GM18520 (cell line): Measurements from ENCODE around the gene TMED9.

Experiments used
- ATAC-seq: cut with Tn5 transposase; IDR thresholded peaks from one replicate; pipeline ENCODE4 v1.9.1; 2021; ENCODE audit not compliant: unreplicated experiment

TMED9 gene

DNA sequence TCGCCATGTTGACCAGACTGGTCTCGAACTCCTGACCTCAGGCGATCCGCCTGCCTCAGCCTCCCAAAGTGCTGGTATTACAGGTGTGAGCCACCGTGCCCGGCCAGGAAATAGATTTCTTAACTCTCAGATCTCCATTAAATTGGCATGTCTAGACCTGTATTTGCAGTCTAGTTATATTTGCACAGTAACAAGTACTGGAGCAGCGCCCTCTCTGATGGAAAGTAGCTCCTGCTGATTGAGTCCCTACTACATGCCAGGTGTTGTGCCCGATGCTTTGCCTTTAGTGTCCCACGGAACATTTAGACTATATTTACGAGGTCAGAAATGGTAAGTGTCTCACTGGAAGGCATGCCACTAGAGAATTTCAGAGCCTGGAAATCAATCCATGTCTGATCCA, 15.8 kb upstream of the TMED9 start:
- ATAC-seq = no peak

DNA sequence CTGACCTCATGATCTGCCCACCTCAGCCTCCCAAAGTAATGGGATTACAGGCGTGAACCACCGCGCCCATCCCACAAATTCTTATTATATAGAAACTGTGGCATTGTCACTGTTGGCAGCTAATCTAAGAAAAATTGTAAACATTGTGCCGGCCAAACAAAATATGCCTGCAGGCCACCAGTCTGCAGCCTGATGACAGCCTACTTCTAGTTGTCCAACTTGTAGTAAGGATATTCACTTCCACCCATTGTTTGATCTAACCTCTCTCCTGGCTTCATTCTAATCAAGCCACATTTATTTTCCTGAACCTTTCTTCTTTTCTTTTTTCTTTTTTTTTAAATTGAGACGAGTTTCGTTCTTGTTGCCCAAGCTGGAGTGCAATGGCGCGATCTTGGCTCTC, 13.7 kb upstream of the TMED9 start:
- no peak for ATAC-seq

DNA sequence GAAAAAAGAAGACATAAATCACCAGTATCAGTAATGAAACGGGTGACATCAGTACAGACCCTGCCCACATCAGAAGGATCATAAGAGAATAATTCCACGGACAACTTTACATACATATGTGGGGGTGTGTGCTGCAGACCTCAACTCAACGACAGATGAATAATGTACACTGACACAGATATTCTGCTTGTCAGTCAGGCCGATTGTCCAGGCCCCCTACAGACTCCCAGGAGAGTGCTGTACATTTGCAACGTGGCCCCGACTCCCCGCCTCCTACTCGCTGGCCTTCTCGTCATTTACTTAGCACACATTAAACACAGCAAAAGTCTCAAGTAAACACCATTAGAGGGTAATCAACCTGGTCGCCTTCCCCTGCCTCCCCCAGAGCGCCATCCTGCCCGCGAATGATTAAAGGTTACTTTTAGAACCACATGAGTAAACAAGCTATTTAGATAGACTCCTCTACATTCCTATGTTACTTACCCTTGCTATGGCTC, 3.5 kb upstream of the TMED9 start:
- no peak for ATAC-seq

DNA sequence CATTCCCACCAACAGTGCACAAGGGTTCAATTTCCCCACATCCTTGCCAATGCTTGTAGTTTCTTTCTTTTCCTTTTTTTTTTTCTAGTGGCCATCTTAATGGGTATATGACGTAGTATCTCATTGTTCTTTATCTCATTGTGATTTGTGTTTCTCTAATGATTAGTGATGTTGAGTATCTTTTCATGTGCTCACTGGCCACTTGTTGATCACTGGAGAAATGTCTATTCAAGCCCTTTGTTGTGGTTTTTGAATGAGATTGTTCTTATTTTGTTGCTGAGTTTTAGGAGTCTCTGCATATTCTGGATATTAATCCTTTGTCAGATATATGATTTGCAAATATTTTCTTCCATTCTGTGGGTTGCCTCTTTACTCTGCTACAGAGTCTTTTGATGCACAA, 1.6 kb upstream of the TMED9 start:
- ATAC-seq = no peak

DNA sequence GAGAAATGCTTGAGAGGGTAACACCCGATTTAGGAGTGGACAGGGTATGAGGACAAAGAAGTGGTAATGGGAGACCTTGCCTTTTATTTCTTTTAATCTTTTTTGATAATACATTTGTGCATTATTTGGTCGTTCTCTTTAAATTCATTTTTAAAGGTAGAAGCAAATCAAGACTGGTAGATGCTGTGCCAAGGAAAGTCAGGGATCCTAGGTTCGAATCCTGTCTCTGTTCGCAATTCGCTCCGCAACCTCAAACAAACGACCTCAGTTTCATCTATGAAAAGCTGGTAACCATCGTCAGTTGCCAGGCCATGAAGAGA, 353 bp upstream of the TMED9 start:
- no peak for ATAC-seq

DNA sequence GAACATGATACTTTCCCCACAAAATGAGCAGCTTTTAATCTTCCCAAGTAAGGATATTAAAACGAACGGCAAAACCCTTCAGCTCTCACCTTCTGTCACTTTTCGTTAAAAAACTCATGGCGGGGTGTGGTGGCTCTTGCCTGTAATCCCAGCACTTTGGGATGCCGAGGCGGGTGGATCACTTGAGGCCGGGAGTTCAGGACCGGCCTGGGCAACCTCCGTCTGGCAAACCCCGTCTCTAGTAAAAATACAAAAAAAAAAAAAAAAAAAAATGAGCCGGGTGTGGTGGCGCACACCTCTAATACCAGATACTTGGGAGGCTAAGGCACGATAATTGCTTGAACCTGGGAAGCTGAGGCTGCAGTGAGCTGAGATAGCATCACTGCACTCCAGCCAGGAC, 902 bp downstream of the TMED9 start:
- ATAC-seq = no peak

DNA sequence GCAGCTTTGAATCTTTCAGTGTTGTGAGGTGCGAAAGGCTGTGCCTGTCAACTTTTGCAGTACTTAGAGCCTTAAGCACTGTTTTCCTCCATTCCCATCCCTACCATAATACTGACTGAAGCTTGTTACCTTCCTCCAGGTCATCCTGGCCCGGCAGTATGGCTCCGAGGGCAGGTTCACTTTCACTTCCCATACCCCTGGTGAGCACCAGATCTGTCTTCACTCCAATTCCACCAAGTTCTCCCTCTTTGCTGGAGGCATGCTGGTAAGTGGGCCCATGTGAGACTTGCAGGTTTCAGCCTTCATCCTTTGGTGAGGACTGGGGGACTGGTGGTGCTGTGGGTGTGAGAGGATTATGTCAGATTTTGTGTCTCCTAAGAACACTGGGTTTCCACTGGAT, 1.5 kb downstream of the TMED9 start:
- no peak for ATAC-seq

DNA sequence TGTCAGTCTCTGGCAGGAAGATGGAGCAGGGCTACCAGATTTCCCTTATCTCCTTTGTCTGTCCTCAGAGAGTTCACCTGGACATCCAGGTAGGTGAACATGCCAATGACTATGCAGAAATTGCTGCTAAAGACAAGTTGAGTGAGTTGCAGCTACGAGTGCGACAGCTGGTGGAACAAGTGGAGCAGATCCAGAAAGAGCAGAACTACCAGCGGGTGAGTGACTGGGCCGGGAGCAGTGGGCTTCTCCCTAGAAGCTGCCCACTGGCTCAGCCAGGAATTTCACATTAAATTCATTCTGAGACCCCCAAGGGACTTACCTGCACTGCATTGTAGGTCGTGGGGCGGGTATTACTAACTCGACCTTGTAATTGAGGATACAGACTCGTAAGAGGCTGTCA, 2.1 kb downstream of the TMED9 start:
- no peak for ATAC-seq

DNA sequence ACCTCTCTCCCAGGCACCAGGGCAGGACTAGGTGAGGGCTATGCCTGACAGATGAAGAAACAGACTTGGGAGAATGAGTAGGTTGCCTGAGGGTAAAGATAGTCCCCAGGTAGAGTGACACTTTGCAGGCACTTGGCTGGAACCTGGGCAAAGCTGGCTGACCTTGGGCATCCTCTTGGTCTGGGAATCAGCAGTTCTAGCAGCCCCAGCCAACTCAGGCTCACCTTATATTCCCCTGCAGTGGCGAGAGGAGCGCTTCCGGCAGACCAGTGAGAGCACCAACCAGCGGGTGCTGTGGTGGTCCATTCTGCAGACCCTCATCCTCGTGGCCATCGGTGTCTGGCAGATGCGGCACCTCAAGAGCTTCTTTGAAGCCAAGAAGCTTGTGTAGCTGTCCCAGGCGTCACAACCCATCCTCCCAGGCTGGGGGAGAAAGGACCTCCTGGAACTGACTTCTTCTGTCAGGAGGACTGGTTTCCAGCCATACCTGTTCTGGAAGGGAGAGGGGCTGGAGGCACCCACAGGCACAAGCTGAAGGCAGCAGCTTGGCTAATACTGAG, 3.1 kb downstream of the TMED9 start:
- ATAC-seq = no peak

DNA sequence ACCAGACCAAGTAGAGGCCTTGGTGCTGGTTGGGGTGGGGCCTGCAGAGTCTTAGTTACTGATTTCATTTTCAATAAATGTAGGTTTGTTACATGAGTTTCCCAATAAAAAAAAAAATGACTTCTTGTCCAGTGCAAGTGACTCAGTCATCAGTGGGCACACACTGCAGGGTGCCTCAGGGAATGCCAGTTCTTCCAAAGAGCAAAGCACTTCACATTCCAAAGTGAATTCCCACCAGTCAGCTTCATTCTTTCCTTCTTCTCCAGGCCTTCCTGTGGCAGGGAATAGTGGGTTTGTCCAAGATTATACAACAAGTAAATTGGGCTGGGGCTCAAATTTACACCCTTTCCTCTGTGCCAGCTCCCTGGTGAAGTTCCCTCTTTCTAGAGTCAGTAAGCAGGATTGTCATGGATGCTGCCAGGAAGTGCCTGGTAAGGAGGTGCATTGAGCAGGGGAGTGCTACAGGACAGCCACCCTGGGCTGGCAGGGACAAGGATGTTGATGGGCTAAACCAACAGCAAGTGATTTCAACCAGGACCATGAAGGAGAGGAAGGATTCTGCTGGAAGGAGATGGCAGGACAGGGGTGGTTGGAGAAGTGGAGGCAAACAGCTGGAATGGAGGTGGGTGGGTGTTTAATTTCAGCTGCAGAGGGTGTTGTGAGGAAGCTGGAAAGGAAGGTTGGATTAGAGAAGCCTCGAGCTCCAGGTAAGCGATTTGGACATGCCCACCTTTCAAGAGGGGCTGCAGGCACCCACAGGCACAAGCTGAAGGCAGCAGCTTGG, 4.2 kb downstream of the TMED9 start:
- ATAC-seq = no peak

DNA sequence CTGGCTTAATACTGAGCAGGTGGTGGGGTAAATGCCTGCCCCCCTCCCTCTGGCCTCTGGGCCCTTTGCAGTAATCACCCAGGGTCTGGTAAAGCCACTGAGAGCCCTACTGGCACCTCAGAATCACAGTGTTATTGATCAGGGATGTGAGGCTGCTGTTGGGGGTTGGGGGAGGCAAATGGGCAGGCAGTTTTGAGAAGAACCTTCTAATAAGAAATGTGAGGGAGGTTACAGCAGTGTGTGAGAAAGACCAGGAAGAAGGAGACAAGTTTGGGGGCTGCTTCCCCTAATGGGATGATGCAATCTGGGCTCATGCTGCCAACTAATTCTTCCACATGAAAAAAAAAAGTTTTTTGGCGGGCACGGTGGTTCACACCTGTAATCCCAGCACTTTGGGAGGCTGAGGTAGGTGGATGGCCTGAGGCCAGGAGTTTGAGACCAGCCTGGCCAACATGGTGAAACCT, 4.8 kb downstream of the TMED9 start:
- ATAC-seq = no peak

DNA sequence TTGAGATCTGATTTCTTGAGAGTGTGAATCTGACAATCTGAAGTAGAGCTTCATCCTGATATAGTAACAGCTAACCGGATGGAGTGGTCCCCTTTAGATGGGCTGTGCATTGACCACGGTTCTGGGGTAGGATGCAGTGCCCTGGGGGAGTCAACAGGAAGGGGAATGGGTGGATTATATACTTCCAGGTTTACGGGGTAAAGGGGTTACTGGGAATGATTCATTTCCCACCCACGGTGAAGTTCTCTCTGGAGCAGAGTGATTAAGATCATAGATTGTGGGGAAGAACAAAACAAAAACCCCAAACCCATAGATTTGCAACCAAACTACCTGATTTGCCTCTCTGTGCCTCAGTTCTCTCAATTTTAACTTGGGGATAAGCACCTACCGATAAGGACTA, 6.5 kb downstream of the TMED9 start:
- ATAC-seq = no peak

DNA sequence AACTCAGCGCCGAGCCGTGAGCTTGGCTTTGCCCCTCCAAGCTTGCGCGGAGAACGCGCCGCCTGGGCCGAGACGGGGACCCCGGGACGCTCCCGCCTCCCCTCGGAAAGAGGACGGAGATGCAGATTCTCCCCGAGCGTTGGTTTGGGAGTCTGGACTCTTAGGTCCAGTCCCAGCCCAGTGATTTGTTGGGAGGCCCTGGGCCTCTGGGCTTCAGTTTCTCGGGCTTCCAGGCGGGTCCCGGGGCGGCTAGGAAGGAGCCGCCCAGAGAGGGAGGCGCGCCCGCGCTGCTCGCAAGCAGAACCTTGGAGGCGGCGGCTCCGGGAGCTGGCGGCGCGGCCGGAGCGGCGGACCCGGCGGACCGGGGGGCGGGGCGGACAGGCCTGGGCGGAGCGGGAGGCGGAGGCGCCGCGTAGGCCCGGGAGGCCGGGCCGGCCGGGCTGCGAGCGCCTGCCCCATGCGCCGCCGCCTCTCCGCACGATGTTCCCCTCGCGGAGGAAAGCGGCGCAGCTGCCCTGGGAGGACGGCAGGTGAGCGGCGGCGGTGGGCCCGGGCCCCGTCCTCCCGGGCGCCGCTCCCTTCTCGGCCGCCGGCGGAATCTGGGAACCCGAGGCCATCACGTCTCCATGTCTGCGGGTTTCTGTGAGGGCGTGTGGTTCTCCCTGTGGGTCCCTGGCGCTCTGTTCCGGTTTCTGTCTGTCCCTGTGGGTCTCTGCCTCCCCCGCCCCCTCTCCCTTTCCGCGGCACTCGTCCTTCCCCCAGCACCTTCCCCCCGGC, 7.9 kb downstream of the TMED9 start, which contains the start of gene B4GALT7:
Gene B4GALT7 (plus strand): TSS at position 402 of the 777 bp plus-strand sequence. CDS start 79 bp downstream, at position 481.
- ATAC-seq = peak; percentile 85

DNA sequence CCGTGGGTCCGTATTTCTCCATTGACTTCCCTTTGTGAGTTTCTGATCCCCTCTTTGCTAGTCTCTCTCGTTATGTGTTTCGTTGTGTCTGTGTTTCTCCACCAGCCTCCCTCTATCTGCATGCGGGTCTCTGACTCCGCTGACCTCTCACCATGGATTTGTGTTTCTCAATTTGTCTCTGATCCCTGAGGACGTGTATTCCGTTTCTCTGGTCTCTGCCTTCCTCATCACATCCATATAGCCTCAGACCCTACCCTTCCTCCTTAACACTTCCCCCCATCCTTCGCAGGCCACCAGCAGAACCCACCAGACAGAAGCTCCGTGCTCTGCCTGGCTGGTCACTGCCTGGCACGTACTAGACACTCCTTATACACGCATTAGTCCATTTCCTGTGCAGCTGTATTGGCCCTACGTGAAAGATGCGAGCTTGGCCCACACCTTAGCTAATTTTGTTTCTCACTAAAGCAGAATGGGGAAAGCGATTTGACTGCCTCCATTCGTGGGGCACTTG, 8.6 kb downstream of the TMED9 start:
- ATAC-seq = no peak

DNA sequence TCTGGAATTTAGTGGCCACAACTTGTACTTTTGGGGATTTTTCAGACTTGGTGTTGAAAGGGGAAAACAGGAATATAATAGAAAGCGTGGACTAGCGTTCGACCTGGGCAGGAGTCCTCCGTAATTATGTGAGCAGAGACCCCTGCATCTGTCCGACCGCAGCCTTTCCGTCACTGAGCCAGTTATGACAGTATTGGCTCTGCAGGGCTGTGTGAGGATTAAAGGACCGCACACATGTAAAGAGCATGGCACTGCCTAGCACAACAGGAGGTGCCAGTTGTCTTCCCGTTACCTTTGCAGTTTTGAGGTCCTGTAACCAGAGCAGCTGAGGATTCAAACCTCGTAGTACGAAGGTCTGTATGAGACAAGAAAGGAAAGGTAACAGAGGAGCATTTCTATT, 9.1 kb downstream of the TMED9 start:
- no peak for ATAC-seq

DNA sequence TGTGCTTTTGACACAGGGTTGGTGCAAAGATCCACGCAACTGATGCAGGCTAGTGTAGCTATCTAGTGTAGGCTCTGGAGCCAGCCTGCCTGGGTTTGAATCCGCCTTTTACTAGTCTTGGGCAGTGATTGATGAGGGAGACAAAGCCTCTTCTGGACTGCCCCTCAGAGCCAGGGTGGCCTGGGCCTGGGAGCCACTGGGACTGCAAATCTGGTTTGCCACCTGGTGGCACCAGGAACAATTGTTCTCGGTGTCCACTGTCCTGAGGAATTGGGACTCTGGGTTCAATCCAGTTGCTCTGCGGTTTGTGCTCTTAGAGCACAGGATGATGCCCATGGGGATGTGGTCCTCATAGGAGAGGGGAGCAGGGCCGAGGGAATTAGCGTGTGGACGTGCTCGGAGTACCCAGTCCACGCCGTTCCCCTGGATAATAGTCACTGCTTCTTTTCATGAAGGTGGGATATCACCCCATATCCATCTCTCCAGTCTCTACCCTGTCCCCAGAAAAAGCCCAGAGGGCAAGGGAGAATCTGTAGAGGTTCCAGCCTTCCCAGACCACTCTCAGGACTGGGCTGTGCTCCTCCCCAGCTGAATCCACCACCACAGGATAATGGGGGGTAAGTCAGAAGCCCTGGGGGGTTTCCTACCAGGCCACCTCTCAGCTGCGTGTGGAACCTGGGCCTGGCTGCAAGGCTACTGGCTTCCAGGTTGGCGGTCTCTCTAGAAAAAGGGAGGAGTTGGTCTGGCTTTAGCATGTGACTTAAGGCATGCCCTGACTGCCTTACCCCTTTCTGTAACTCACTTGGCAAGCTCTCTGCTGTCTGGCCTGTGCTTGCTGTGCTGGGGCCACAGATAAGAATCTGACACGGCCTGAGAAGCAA, 9.8 kb downstream of the TMED9 start:
- no peak for ATAC-seq

DNA sequence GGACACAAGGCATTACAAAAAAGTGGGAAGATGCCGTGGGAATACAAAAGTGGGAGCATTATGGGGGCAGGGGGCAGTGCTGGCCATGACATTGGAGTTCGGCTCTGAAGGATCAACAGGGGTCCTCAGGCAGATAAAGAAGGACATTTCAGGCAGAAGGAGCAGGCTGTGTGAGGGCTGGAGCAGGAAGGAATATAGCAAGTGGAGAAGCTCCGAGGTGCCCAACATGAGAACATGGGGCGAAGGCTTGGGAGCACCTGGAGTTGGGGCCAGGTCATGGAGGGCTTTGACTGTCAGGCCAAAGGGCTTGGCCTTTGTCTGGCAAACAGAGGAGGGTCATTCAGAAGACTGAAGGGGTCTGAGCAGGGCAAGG, 10.4 kb downstream of the TMED9 start:
- ATAC-seq = no peak

DNA sequence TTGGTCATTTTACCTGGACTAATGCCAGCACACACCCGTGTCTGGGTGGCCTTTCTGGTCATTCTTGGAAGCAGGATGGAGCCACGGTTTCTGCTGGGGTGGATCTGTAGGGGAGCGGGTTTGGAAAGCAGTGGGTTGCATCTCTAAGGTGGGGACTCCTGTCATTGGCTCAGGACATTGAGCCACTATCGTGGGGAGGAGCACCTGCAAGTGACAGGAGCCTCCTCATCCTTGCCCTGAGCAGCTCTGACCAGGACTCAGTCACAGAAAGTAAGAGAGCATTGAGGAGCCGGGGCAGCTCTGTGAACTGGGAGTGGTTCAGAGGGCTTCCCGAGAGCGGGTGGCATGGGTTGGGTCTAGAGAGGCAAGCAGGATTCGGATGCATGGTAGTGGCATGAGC, 11.6 kb downstream of the TMED9 start:
- no peak for ATAC-seq

DNA sequence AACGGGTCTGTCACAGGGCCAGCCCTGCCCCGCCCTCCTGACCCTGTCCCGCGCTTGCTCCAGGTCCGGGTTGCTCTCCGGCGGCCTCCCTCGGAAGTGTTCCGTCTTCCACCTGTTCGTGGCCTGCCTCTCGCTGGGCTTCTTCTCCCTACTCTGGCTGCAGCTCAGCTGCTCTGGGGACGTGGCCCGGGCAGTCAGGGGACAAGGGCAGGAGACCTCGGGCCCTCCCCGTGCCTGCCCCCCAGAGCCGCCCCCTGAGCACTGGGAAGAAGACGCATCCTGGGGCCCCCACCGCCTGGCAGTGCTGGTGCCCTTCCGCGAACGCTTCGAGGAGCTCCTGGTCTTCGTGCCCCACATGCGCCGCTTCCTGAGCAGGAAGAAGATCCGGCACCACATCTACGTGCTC, 12.1 kb downstream of the TMED9 start:
- no peak for ATAC-seq

DNA sequence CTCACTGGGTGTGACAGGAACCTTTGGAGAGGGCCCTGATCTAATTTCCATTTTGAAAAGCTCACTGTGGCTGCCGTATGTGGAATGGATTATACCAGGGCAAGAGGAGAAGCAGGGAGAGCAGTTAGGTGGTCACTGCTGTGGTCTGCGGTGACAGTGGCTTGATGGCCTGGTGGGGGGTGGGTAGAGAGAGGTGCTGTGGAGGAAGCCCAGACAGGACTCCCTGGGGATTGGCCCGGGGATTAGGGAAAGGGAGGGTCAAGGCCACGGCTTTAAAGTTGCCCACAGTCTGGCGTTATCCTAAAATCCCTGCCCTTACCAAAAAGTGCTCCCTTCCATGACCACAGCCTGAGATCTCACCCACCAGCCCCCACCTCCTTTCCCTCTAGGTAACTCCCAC, 12.7 kb downstream of the TMED9 start:
- ATAC-seq = no peak

DNA sequence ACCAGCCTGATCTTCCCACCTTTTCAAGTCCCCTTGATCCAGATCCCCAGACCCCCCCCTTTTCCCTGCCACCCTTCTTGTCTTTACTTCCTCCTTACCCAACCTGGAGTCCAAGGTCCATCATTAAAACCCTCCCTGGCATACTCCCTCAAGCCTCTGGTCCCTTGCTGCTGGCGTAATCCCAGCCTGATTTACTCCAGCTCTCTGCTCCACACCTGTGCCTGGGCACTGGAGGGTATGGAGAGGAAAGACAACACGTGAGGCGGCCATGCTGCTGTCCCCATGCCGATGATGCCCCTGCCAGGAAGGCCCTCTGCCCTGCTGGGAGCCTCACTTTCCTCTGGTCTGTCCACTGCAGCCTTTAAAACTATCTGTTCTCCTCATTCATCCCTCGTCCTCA, 13.1 kb downstream of the TMED9 start:
- ATAC-seq = no peak
